K562 (cell line): Measurements from ENCODE around the gene OR10G3. TPM values are rescaled to one million over a fixed set of nuclear protein-coding genes. Genes with fewer than 3 reads are reported as not detected.

Source experiments
- ATAC-seq: fragments of 200-7000 bp; cut with Tn5 transposase; 3 replicates; pipeline ENCODE4 v1.9.1; 2020; ENCODE audit warnings: moderate library complexity
- BruUV-seq: library from RNA; stranded (reverse); fragments of 400-500 nt; replicated peaks from 2 replicates; lab custom pipeline; 2021; lab: Mats Ljungman, UMichigan
- CTCF ChIA-PET: fragments of 300-600 bp; formaldehyde crosslinking; extraction: SDS; loops from one replicate; lab custom pipeline; 2021; ENCODE audit warnings: low intra/inter-chr PET ratio; lab: Yijun Ruan, JAX
- POLR2A ChIA-PET: fragments of 300-600, 350-650 bp; sonication (Branson Sonifier 250); formaldehyde crosslinking; extraction: SDS; loops from one replicate; lab custom pipeline; 2021; ENCODE audit warnings: antibody characterized with exemption, inconsistent platforms; lab: Yijun Ruan, JAX
- DNase-seq, 4 experiments: peaks; one replicate each; pipeline versions ENCODE4 v3.0.0 to v3.0.0-alpha.2; 2011 to 2018; ENCODE audit warnings: low spot score in 3 of 4, mixed read lengths in 3 of 4; ENCODE audit errors: extremely low read depth in 1 of 4
- FAIRE-seq: peaks from 2 replicates; lab custom pipeline; 2011; peaks lifted over from hg19 to GRCh38; lab: Jason Lieb, UNC
- H2AFZ ChIP-seq: 2 replicates; pipeline ENCODE4 v1.6.0; 2011; ENCODE audit warnings: low read depth, low read length, control low read depth, inconsistent platforms
- H3K27ac ChIP-seq: fragments of 200-600 bp; 3 replicates; pipeline ENCODE4 v1.8.0; 2011; ENCODE audit warnings: low read depth, mild to moderate bottlenecking, control low read depth, inconsistent platforms, low read length, moderate library complexity, mixed read lengths; ENCODE audit errors: extremely low read depth
- H3K27me3 ChIP-seq, 2 experiments: fragments of 300-600 bp in 1 of 2; 2 replicates in 1 of 2; 3 replicates in 1 of 2; pipeline versions ENCODE4 v1.6.0 to v1.8.0; 2011; ENCODE audit warnings: inconsistent platforms in 2 of 2, low read length in 2 of 2, mild to moderate bottlenecking in 1 of 2, mixed read lengths in 1 of 2, moderate library complexity in 1 of 2; ENCODE audit not compliant: control insufficient read depth in 2 of 2, insufficient read depth in 2 of 2
- H3K36me3 ChIP-seq: fragments of 300-600 bp; 3 replicates; pipeline ENCODE4 v1.8.0; 2011; ENCODE audit warnings: mild to moderate bottlenecking, low read length, inconsistent platforms; ENCODE audit not compliant: control insufficient read depth, insufficient read depth
- H3K4me1 ChIP-seq, 2 experiments: fragments of 200-600 bp in 1 of 2; replicated peaks in 1 of 2; 2 replicates in 1 of 2; 3 replicates in 1 of 2; pipeline versions ENCODE4 v1.5.1 to v1.8.0; 2011; ENCODE audit warnings: inconsistent platforms in 2 of 2, low read length in 2 of 2, mild to moderate bottlenecking in 1 of 2, mixed read lengths in 1 of 2, moderate library complexity in 1 of 2; ENCODE audit not compliant: control insufficient read depth in 2 of 2, insufficient read depth in 2 of 2
- H3K4me2 ChIP-seq: 2 replicates; pipeline ENCODE4 v1.6.1; 2011; ENCODE audit warnings: low read length, control low read depth, inconsistent platforms, mixed read lengths; ENCODE audit not compliant: insufficient read depth
- H3K4me3 ChIP-seq: fragments of 200-600 bp; sonication (generic), shearing (Covaris generic); 2 replicates; pipeline ENCODE4 v1.5.1; 2016; ENCODE audit warnings: control low read depth, inconsistent platforms
- H3K79me2 ChIP-seq: fragments of 200-600 bp; 3 replicates; pipeline ENCODE4 v1.8.0; 2011; ENCODE audit warnings: low read length, inconsistent platforms; ENCODE audit not compliant: control insufficient read depth, insufficient read depth
- H3K9ac ChIP-seq, 2 experiments: 2 replicates each; pipeline versions ENCODE4 v1.6.0 to v1.6.1; 2011; ENCODE audit warnings: low read depth in 2 of 2, low read length in 2 of 2, control low read depth in 1 of 2, inconsistent platforms in 1 of 2, mild to moderate bottlenecking in 1 of 2, mixed read lengths in 1 of 2; ENCODE audit not compliant: insufficient read depth in 1 of 2
- H3K9me1 ChIP-seq: one replicate; pipeline ENCODE4 v1.6.0; 2011; ENCODE audit warnings: inconsistent platforms, mild to moderate bottlenecking, low read length, moderate library complexity; ENCODE audit not compliant: control insufficient read depth, insufficient read depth
- H3K9me3 ChIP-seq: replicated peaks from 2 replicates; pipeline ENCODE4 v1.5.1; 2011; ENCODE audit warnings: low read depth, low read length, inconsistent platforms; ENCODE audit not compliant: control insufficient read depth, insufficient read depth
- H4K20me1 ChIP-seq: replicated peaks from 2 replicates; pipeline ENCODE4 v1.6.1; 2011; ENCODE audit warnings: low read length, inconsistent platforms, mixed read lengths; ENCODE audit not compliant: control insufficient read depth, insufficient read depth
- MBD1 ChIP-seq: fragments of 250-450 bp; sonication (Bioruptor Pico); IDR thresholded peaks from 2 replicates; pipeline ENCODE4 v1.8.0; 2022; ENCODE audit warnings: inconsistent platforms
- NR2F6 ChIP-seq: fragments of 450-650 bp; formaldehyde crosslinking; IDR thresholded peaks from 2 replicates; pipeline ENCODE4 v1.4.0; 2020; ENCODE audit warnings: mild to moderate bottlenecking
- PYGO2 ChIP-seq: fragments of 450-650 bp; IDR thresholded peaks from 2 replicates; pipeline ENCODE4 v1.6.1; 2016; ENCODE audit warnings: mild to moderate bottlenecking, missing genetic modification characterization, moderate library complexity, missing compliant biosample characterization
- RNF2 ChIP-seq: sonication (generic); IDR thresholded peaks from 2 replicates; pipeline ENCODE4 v1.6.1; 2016
- SOX6 ChIP-seq: fragments of 450-650 bp; IDR thresholded peaks from 2 replicates; pipeline ENCODE4 v1.6.1; 2014; ENCODE audit warnings: mild to moderate bottlenecking
- ZBTB1 ChIP-seq: sonication (generic); formaldehyde crosslinking; IDR thresholded peaks from 2 replicates; pipeline ENCODE4 v1.8.1; 2023; ENCODE audit warnings: missing genetic modification reagents, low read depth, mild to moderate bottlenecking, borderline replicate concordance
- ZC3H4 ChIP-seq: sonication (generic); formaldehyde crosslinking; IDR thresholded peaks from 2 replicates; pipeline ENCODE4 v1.9.0; 2021; ENCODE audit warnings: missing genetic modification reagents, borderline replicate concordance
- ZHX1 ChIP-seq: fragments of 150-350 bp; conservative IDR thresholded peaks from 2 replicates; pipeline ENCODE4 v1.6.1; 2014; ENCODE audit warnings: low read length
- ZNF584 ChIP-seq: fragments of 200-800 bp; sonication (Bioruptor generic); IDR thresholded peaks from 2 replicates; pipeline ENCODE4 v1.6.1; 2016; ENCODE audit warnings: low read depth, mild to moderate bottlenecking, missing genetic modification characterization, missing compliant biosample characterization
- ZNF785 ChIP-seq: fragments of 250-450 bp; sonication (Bioruptor Pico); IDR thresholded peaks from 2 replicates; pipeline ENCODE4 v1.4.0; 2020; ENCODE audit warnings: mild to moderate bottlenecking
- WGBS: fragments of 100-300 bp; shearing (Covaris generic); methylation state at CpG from one replicate; pipeline ENCODE4 v1.1.6; 2016; ENCODE audit warnings: low coverage, mixed read lengths; ENCODE audit not compliant: insufficient coverage; ENCODE audit errors: missing lambda C conversion rate; 5-methylcytosine and 5-hydroxymethylcytosine counted together
- in situ Hi-C: fragments of 300-500 bp; cut with MboI; formaldehyde crosslinking; loops from 4 replicates; pipeline ENCODE4 v1.15.0; 2018; ENCODE audit warnings: inconsistent platforms, mixed read lengths
- intact Hi-C: fragments of 100-400 bp; cut with micrococcal nuclease; formaldehyde crosslinking; loops from 2 replicates; pipeline ENCODE4 v1.14.2; 2022
- polyA plus RNA-seq, 8 experiments: library from polyadenylated mRNA; depleted of rRNA in 4 of 8; stranded (reverse) in 5 of 8; unstranded in 3 of 8; fragments of >200 nt; fragmentation: Nextera tagmentation in 2 of 8; fragmentation: Illumina TruSeq in 1 of 8; extraction: Ambion mirVana in 2 of 8; extraction: Trizol in 1 of 8; gene quantifications; 2 replicates each; pipeline versions ENCODE4 v1.2.1 to v1.2.3, GENCODE V29; 2011 to 2014; ENCODE audit warnings: inconsistent platforms in 1 of 8, missing spikeins in 1 of 8
- total RNA-seq, 7 experiments: library from RNA; depleted of rRNA in 6 of 7; stranded (reverse); fragments of >200 nt in 6 of 7; fragmentation: Illumina TruSeq in 2 of 7; extraction: Trizol in 2 of 7; gene quantifications; 2 replicates each; pipeline versions ENCODE4 v1.2.1 to v1.2.3, GENCODE V29; 2011 to 2021; ENCODE audit warnings: low replicate concordance in 1 of 7
- TF ChIP-seq, protein P1 (sequence below): IDR thresholded peaks from 2 replicates; pipeline ENCODE4 v1.6.1; 2011; ENCODE audit not compliant: insufficient read length; ENCODE audit errors: extremely low read depth
- TF ChIP-seq, protein P2 (sequence below): sonication (generic); formaldehyde crosslinking; IDR thresholded peaks from 2 replicates; pipeline ENCODE4 v1.8.0; 2022; ENCODE audit warnings: mild to moderate bottlenecking, missing genetic modification reagents
- TF ChIP-seq, protein P3 (sequence below): fragments of 250-450 bp; sonication (Bioruptor Pico); IDR thresholded peaks from 2 replicates; pipeline ENCODE4 v1.4.0; 2020; ENCODE audit warnings: borderline replicate concordance

OR10G3 gene
- total and polyA plus RNA-seq, 9 of the 15 experiments (the other 6 are each of a cell fraction or from before 2014, with no cell fraction given) = not detected

- intact Hi-C loops = no loop called here
- no peak for FAIRE-seq
- TF ChIP-seq, protein P1, sequence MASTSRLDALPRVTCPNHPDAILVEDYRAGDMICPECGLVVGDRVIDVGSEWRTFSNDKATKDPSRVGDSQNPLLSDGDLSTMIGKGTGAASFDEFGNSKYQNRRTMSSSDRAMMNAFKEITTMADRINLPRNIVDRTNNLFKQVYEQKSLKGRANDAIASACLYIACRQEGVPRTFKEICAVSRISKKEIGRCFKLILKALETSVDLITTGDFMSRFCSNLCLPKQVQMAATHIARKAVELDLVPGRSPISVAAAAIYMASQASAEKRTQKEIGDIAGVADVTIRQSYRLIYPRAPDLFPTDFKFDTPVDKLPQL = no peak
- TF ChIP-seq ZNF785 (CRISPR knock-in tag) (no peak), ZHX1 (no peak), SOX6 (no peak), ZBTB1 (no peak), MBD1 (no peak), NR2F6 (CRISPR knock-in tag) (no peak), ZNF584 (CRISPR knock-in tag) (no peak), ZC3H4 (no peak), RNF2 (no peak), PYGO2 (no peak)
- TF ChIP-seq, protein P2, sequence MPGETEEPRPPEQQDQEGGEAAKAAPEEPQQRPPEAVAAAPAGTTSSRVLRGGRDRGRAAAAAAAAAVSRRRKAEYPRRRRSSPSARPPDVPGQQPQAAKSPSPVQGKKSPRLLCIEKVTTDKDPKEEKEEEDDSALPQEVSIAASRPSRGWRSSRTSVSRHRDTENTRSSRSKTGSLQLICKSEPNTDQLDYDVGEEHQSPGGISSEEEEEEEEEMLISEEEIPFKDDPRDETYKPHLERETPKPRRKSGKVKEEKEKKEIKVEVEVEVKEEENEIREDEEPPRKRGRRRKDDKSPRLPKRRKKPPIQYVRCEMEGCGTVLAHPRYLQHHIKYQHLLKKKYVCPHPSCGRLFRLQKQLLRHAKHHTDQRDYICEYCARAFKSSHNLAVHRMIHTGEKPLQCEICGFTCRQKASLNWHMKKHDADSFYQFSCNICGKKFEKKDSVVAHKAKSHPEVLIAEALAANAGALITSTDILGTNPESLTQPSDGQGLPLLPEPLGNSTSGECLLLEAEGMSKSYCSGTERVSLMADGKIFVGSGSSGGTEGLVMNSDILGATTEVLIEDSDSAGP (CRISPR knock-in tag) = no peak
- TF ChIP-seq, protein P3, sequence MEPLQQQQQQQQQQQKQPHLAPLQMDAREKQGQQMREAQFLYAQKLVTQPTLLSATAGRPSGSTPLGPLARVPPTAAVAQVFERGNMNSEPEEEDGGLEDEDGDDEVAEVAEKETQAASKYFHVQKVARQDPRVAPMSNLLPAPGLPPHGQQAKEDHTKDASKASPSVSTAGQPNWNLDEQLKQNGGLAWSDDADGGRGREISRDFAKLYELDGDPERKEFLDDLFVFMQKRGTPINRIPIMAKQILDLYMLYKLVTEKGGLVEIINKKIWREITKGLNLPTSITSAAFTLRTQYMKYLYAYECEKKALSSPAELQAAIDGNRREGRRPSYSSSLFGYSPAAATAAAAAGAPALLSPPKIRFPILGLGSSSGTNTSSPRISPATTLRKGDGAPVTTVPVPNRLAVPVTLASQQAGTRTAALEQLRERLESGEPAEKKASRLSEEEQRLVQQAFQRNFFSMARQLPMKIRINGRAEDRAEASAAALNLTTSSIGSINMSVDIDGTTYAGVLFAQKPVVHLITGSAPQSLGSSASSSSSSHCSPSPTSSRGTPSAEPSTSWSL = no peak
Observed at GRCh38 chr14:21553266-21553665, 26.6 kb downstream of the OR10G3 start.

More at GRCh38 chr14:21553266-21553665, 26.6 kb downstream of the OR10G3 start:
- no peak overlapping the region for H2AFZ ChIP-seq
- no peaks in the 10 kb centered on the region; a peak in 1 of 5 replicates for H3K4me1 ChIP-seq
- H3K4me3 ChIP-seq = no peak overlapping the region
- ATAC-seq (no peak), DNase-seq (no peak)
- H3K27me3 ChIP-seq = no peaks in the 10 kb centered on the region
- no peaks in the 10 kb centered on the region for H3K36me3 ChIP-seq
- no peak overlapping the region for H3K27ac ChIP-seq
- H3K9ac ChIP-seq = no peak overlapping the region
- no peaks in the 10 kb centered on the region for H4K20me1 ChIP-seq
- WGBS = 56% methylated on average over 3 of the region's 3 CpGs
- H3K79me2 ChIP-seq = no peaks in the 10 kb centered on the region
- H3K4me2 ChIP-seq = no peak overlapping the region
- CTCF ChIA-PET = no interaction called here
- no peaks in the 10 kb centered on the region for H3K9me1 ChIP-seq
- in situ Hi-C loops = no loop called here
- no peaks in the 10 kb centered on the region for H3K9me3 ChIP-seq
- POLR2A ChIA-PET = no interaction called here
- BruUV-seq = no TSS peak
